ENCODE results near the gene SLC6A19.

DNA sequence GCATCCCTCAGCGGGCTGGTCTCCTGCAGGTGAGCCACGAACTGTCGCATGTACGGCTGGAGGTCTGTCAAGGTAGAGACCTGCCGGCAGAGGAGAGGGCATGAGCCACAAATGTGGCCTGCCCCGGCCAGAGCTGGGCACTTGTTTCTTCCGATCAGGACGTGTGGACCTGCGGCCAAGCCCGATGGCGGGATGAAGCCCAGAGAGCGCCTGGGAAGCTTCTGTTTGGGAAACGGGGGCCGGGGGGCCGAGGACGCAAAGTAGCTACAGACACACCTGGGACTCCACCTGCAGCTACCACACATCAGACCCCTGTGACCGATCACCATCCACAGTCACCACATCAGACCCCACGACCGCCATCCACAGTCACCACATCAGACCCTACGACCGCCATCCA is 70.8 kb downstream of the SLC6A19 start:
- TF ChIP-seq CTCF (IDR thresholded peaks at IDR 0.05) (no peak), EP300 (IDR thresholded peaks at IDR 0.05) (no peak)

Measured in tibial nerve (tissue), 4 donors.